A549 (cell line): ENCODE data around the gene TRIM54. TPM values are rescaled to one million over a fixed set of nuclear protein-coding genes. Genes with fewer than 3 reads are reported as not detected.

Experiments used
- ATAC-seq, 2 experiments: fragments of 200-7000 bp in 1 of 2; fragments of >200 bp in 1 of 2; cut with Nextera tagmentation in 1 of 2; cut with Tn5 transposase in 1 of 2; 3 replicates each; pipeline versions ENCODE4 v1.8.0 to v1.9.1; 2018 to 2020; ENCODE audit warnings: mild to moderate bottlenecking in 1 of 2, moderate library complexity in 1 of 2
- CTCF ChIA-PET: fragments of 300-600 bp; sonication (Branson Sonifier 250); formaldehyde crosslinking; extraction: SDS; loops from one replicate; lab custom pipeline; 2021; ENCODE audit warnings: antibody characterized with exemption, inconsistent platforms; lab: Yijun Ruan, JAX
- POLR2A ChIA-PET: fragments of 350-600 bp; formaldehyde crosslinking; extraction: SDS; loops from one replicate; lab custom pipeline; 2021; ENCODE audit warnings: antibody characterized with exemption, inconsistent platforms; lab: Yijun Ruan, JAX
- DNase-seq, 2 experiments: peaks; one replicate each; pipeline versions ENCODE4 v3.0.0 to v3.0.0-alpha.2; 2011 to 2016; ENCODE audit warnings: low read depth in 1 of 2, low spot score in 1 of 2
- FAIRE-seq: peaks from 2 replicates; lab custom pipeline; 2011; peaks lifted over from hg19 to GRCh38; lab: Jason Lieb, UNC
- H3K27ac ChIP-seq, 2 experiments: fragments of >200 bp; sonication (Bioruptor Twin); formaldehyde crosslinking; 3 replicates each; pipeline ENCODE4 v1.5.1; 2016 to 2017
- H3K4me1 ChIP-seq: fragments of >200 bp; sonication (Bioruptor Twin); formaldehyde crosslinking; 3 replicates; pipeline ENCODE4 v1.6.1; 2016
- H3K4me2 ChIP-seq: fragments of >200 bp; sonication (Bioruptor Twin); formaldehyde crosslinking; 3 replicates; pipeline ENCODE4 v1.6.1; 2016
- H3K4me3 ChIP-seq: fragments of >200 bp; sonication (Bioruptor Twin); formaldehyde crosslinking; 3 replicates; pipeline ENCODE4 v1.5.1; 2016
- H3K9me3 ChIP-seq: fragments of >200 bp; sonication (Bioruptor Twin); formaldehyde crosslinking; 3 replicates; pipeline ENCODE4 v1.6.1; 2016
- CBX8 ChIP-seq: fragments of 200-600 bp; sonication (generic); IDR thresholded peaks from 2 replicates; pipeline ENCODE4 v1.6.1; 2016
- CHD2 ChIP-seq: fragments of 150-350 bp; IDR thresholded peaks from 2 replicates; pipeline ENCODE4 v1.6.1; 2014; ENCODE audit warnings: low read length; ENCODE audit not compliant: partially characterized antibody
- CHD4 ChIP-seq: fragments of 200-600 bp; sonication (generic); IDR thresholded peaks from 2 replicates; pipeline ENCODE4 v1.6.1; 2016; ENCODE audit warnings: antibody characterized with exemption, mild to moderate bottlenecking, borderline replicate concordance
- FOSL2 ChIP-seq, 2 experiments: fragments of 450-650 bp in 1 of 2; fragments of >200 bp in 1 of 2; sonication (Bioruptor Twin) in 1 of 2; formaldehyde crosslinking; IDR thresholded peaks; 2 replicates each; pipeline versions ENCODE4 v1.5.0 to v1.6.1; 2016 to 2020; ENCODE audit warnings: mild to moderate bottlenecking in 1 of 2, moderate library complexity in 1 of 2
- HOXB13 ChIP-seq: fragments of 250-450 bp; sonication (Bioruptor Pico); IDR thresholded peaks from 2 replicates; pipeline ENCODE4 v1.5.0; 2020; ENCODE audit warnings: low read depth, mild to moderate bottlenecking, moderate library complexity
- PHF8 ChIP-seq: fragments of 200-600 bp; sonication (generic); IDR thresholded peaks from 2 replicates; pipeline ENCODE4 v1.6.1; 2016; ENCODE audit warnings: low read depth, mild to moderate bottlenecking, antibody characterized with exemption, moderate library complexity, borderline replicate concordance
- POLR2A ChIP-seq: IDR thresholded peaks from 2 replicates; pipeline ENCODE4 v1.6.1; 2012; ENCODE audit warnings: mild to moderate bottlenecking, low read length
- POLR2AphosphoS2 ChIP-seq: conservative IDR thresholded peaks from 2 replicates; pipeline ENCODE4 v1.6.1; 2012; ENCODE audit warnings: low read length, improper control_type of control experiment, inconsistent platforms
- RAD21 ChIP-seq, 2 experiments: fragments of >200 bp in 1 of 2; sonication (Bioruptor Twin) in 1 of 2; formaldehyde crosslinking in 1 of 2; IDR thresholded peaks in 1 of 2; conservative IDR thresholded peaks in 1 of 2; 2 replicates in 1 of 2; 3 replicates in 1 of 2; pipeline ENCODE4 v1.6.1; 2012 to 2018; ENCODE audit warnings: inconsistent platforms in 1 of 2
- RCOR1 ChIP-seq: fragments of 150-350 bp; IDR thresholded peaks from 2 replicates; pipeline ENCODE4 v1.6.1; 2014; ENCODE audit warnings: antibody characterized with exemption, low read length, low read depth
- RFX5 ChIP-seq: fragments of 450-650 bp; IDR thresholded peaks from 2 replicates; pipeline ENCODE4 v1.7.1; 2014; ENCODE audit warnings: antibody characterized with exemption, mild to moderate bottlenecking, moderate library complexity
- SMC3 ChIP-seq: fragments of >200 bp; sonication (Bioruptor Twin); formaldehyde crosslinking; IDR thresholded peaks from 3 replicates; pipeline ENCODE4 v1.6.1; 2018; ENCODE audit warnings: inconsistent platforms
- SREBF2 ChIP-seq: fragments of 450-650 bp; IDR thresholded peaks from 2 replicates; pipeline ENCODE4 v1.6.1; 2014; ENCODE audit warnings: mild to moderate bottlenecking, moderate library complexity
- TFCP2L1 ChIP-seq: fragments of 250-450 bp; sonication (Bioruptor Pico); IDR thresholded peaks from 2 replicates; pipeline ENCODE4 v1.5.0; 2021; ENCODE audit warnings: mild to moderate bottlenecking
- WGBS: methylation state at CpG from one replicate; pipeline ENCODE4 v1.1.6; 2017; ENCODE audit errors: missing lambda C conversion rate; 5-methylcytosine and 5-hydroxymethylcytosine counted together
- polyA plus RNA-seq, 4 experiments: library from polyadenylated mRNA; depleted of rRNA in 3 of 4; stranded (reverse); fragments of >200 nt; fragmentation: RNase III in 1 of 4; extraction: RNeasy Plus Mini Kit Qiagen cat#74134 plus additional on column Dnase treatment in 1 of 4; gene quantifications; 2 replicates in 3 of 4; 3 replicates in 1 of 4; pipeline ENCODE4 v1.2.3, GENCODE V29; 2011 to 2017
- TF ChIP-seq, protein P1 (sequence below): fragments of 450-650 bp; IDR thresholded peaks from 2 replicates; pipeline ENCODE4 v1.6.1; 2014; ENCODE audit warnings: antibody characterized with exemption
- TF ChIP-seq, protein P2 (sequence below): fragments of >200 bp; sonication (Bioruptor Twin); formaldehyde crosslinking; IDR thresholded peaks from 3 replicates; pipeline ENCODE4 v1.5.1; 2016
- TF ChIP-seq, protein P3 (sequence below): fragments of 150-350 bp; IDR thresholded peaks from 2 replicates; pipeline ENCODE4 v1.6.1; 2014; ENCODE audit warnings: low read depth, mild to moderate bottlenecking, low read length
- TF ChIP-seq, protein P4 (sequence below): fragments of 250-450 bp; sonication (Bioruptor Pico); IDR thresholded peaks from 2 replicates; pipeline ENCODE4 v1.5.0; 2021; ENCODE audit warnings: mild to moderate bottlenecking, moderate library complexity, borderline replicate concordance
- TF ChIP-seq, protein P5 (sequence below): fragments of 250-450 bp; sonication (Bioruptor Pico); IDR thresholded peaks from 2 replicates; pipeline ENCODE4 v1.5.0; 2020; ENCODE audit warnings: low read depth, mild to moderate bottlenecking, moderate library complexity
- TF ChIP-seq, protein P6 (sequence below): fragments of >200 bp; sonication (Bioruptor Twin); formaldehyde crosslinking; IDR thresholded peaks from 3 replicates; pipeline ENCODE4 v1.6.1; 2016
- TF ChIP-seq, protein P7 (sequence below): fragments of 200-600 bp; sonication (generic); IDR thresholded peaks from 2 replicates; pipeline ENCODE4 v1.6.1; 2016; ENCODE audit warnings: antibody characterized with exemption, mild to moderate bottlenecking, moderate library complexity
- TF ChIP-seq, protein P8 (sequence below): fragments of >200 bp; sonication (Bioruptor Twin); formaldehyde crosslinking; IDR thresholded peaks from 2 replicates; pipeline ENCODE4 v1.6.1; 2016

The TRIM54 gene
- polyA plus RNA-seq, 2 of the 4 experiments (the other 2 are of a cell fraction), result 0.13 to 0.14 TPM

DNA sequence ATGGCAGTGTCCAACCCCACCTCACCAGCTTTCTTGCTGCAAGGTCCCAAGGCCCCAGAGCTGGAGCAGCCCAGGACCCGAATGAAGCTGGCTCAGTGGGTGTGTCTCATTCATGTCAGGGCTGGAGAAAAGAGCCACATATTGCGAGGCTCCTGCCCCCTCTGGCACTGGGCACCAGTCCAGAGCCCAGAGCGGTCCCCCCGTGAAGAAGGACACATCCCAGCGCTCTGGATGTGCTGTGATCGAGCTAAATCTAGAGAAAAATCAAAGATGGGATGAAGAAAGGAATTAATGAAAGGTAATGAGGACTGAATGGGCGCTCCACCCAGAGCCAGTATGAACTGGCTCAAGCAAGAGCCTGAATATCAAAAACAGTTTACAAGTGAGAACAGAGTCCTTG is 53.9 kb downstream of the TRIM54 start:
- ATAC-seq, result no peak; a peak in 1 of 6 replicates
- Histone ChIP-seq H3K4me3 (no peak overlapping the region), H3K27ac (no peak overlapping the region), H3K9me3 (no peaks in the 10 kb centered on the region), H3K4me2 (no peak overlapping the region), H3K4me1 (no peaks in the 10 kb centered on the region)
- no peak for DNase-seq
- WGBS, result 95% methylated on average over 7 of the region's 7 CpGs
- ChIA-PET CTCF (interaction anchor here (1.1 to 5.6 kb wide), 6 partner anchors 8 to 34 kb away, joined by 3 to 25 read pairs (median 4); partner anchors contain the start of genes EIF2B4, MPV17 and SNX17), POLR2A (no interaction called here)
- no peak for FAIRE-seq
- TF ChIP-seq HOXB13 (CRISPR knock-in tag), result no peak
- TF ChIP-seq SMC3, result no peak
- no peak for TF ChIP-seq RFX5
- TF ChIP-seq, protein P1, sequence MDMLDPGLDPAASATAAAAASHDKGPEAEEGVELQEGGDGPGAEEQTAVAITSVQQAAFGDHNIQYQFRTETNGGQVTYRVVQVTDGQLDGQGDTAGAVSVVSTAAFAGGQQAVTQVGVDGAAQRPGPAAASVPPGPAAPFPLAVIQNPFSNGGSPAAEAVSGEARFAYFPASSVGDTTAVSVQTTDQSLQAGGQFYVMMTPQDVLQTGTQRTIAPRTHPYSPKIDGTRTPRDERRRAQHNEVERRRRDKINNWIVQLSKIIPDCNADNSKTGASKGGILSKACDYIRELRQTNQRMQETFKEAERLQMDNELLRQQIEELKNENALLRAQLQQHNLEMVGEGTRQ, result no peak
- no peak for TF ChIP-seq CHD4
- no peak for TF ChIP-seq PHF8
- TF ChIP-seq, protein P2, sequence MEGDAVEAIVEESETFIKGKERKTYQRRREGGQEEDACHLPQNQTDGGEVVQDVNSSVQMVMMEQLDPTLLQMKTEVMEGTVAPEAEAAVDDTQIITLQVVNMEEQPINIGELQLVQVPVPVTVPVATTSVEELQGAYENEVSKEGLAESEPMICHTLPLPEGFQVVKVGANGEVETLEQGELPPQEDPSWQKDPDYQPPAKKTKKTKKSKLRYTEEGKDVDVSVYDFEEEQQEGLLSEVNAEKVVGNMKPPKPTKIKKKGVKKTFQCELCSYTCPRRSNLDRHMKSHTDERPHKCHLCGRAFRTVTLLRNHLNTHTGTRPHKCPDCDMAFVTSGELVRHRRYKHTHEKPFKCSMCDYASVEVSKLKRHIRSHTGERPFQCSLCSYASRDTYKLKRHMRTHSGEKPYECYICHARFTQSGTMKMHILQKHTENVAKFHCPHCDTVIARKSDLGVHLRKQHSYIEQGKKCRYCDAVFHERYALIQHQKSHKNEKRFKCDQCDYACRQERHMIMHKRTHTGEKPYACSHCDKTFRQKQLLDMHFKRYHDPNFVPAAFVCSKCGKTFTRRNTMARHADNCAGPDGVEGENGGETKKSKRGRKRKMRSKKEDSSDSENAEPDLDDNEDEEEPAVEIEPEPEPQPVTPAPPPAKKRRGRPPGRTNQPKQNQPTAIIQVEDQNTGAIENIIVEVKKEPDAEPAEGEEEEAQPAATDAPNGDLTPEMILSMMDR, result no peak
- TF ChIP-seq, protein P3, sequence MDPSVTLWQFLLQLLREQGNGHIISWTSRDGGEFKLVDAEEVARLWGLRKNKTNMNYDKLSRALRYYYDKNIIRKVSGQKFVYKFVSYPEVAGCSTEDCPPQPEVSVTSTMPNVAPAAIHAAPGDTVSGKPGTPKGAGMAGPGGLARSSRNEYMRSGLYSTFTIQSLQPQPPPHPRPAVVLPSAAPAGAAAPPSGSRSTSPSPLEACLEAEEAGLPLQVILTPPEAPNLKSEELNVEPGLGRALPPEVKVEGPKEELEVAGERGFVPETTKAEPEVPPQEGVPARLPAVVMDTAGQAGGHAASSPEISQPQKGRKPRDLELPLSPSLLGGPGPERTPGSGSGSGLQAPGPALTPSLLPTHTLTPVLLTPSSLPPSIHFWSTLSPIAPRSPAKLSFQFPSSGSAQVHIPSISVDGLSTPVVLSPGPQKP, result no peak
- TF ChIP-seq CBX8, result no peak
- no peak for TF ChIP-seq RAD21 (conservative IDR thresholded peaks at IDR 0.05 in 1 of 2, IDR thresholded peaks at IDR 0.05 in 1 of 2)
- TF ChIP-seq RCOR1, result no peak
- TF ChIP-seq, protein P4, sequence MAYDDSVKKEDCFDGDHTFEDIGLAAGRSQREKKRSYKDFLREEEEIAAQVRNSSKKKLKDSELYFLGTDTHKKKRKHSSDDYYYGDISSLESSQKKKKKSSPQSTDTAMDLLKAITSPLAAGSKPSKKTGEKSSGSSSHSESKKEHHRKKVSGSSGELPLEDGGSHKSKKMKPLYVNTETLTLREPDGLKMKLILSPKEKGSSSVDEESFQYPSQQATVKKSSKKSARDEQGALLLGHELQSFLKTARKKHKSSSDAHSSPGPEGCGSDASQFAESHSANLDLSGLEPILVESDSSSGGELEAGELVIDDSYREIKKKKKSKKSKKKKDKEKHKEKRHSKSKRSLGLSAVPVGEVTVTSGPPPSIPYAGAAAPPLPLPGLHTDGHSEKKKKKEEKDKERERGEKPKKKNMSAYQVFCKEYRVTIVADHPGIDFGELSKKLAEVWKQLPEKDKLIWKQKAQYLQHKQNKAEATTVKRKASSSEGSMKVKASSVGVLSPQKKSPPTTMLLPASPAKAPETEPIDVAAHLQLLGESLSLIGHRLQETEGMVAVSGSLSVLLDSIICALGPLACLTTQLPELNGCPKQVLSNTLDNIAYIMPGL (CRISPR knock-in tag), result no peak

DNA sequence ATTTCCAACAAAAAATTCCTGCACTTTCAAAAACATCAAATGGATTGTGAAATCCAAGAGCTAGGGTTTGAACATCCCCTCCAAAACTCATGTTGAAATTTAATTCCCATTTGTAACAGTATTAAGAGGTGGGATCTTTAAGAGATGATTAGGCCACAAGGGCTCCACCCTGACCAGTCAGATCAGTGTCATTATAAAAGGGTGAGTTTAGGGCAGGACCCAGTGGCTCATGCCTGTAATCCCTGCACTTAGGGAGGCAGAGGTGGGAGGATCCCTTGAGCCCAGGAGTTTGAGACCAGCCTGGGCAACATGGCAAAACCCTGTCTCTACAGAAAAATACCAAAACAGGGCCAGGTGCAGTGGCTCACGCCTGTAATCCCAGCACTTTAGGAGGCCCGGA is 65.4 kb downstream of the TRIM54 start:
- Histone ChIP-seq H3K4me2 (no peak overlapping the region), H3K4me3 (no peak overlapping the region), H3K27ac (no peak overlapping the region), H3K4me1 (no peaks in the 10 kb centered on the region), H3K9me3 (no peaks in the 10 kb centered on the region)
- 100% methylated on average over 2 of the region's 2 CpGs for WGBS
- DNase-seq (no peak), ATAC-seq (no peak; a peak in 1 of 6 replicates), FAIRE-seq (no peak)
- POLR2A ChIA-PET, result interaction anchor here (1.3 kb wide), 1 partner anchor 9 kb away, joined by 6 read pairs; the partner anchor contains the start of gene GTF3C2
- CTCF ChIA-PET, result interaction anchor here (0.7 to 1.8 kb wide), 3 partner anchors 8 to 24 kb away, joined by 3 to 5 read pairs (median 5); partner anchors contain the start of genes GTF3C2 and MPV17
- TF ChIP-seq FOSL2 (IDR thresholded peaks at IDR 0.05) (no peak), FOSL2 (CRISPR knock-in tag; IDR thresholded peaks at IDR 0.05) (no peak), TFCP2L1 (CRISPR knock-in tag) (no peak), POLR2AphosphoS2 (no peak), POLR2A (no peak), SREBF2 (no peak), RFX5 (no peak), CHD2 (no peak)
- TF ChIP-seq, protein P5, sequence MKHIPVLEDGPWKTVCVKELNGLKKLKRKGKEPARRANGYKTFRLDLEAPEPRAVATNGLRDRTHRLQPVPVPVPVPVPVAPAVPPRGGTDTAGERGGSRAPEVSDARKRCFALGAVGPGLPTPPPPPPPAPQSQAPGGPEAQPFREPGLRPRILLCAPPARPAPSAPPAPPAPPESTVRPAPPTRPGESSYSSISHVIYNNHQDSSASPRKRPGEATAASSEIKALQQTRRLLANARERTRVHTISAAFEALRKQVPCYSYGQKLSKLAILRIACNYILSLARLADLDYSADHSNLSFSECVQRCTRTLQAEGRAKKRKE, result no peak
- TF ChIP-seq, protein P6, sequence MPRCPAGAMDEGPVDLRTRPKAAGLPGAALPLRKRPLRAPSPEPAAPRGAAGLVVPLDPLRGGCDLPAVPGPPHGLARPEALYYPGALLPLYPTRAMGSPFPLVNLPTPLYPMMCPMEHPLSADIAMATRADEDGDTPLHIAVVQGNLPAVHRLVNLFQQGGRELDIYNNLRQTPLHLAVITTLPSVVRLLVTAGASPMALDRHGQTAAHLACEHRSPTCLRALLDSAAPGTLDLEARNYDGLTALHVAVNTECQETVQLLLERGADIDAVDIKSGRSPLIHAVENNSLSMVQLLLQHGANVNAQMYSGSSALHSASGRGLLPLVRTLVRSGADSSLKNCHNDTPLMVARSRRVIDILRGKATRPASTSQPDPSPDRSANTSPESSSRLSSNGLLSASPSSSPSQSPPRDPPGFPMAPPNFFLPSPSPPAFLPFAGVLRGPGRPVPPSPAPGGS, result no peak
- TF ChIP-seq, protein P7, sequence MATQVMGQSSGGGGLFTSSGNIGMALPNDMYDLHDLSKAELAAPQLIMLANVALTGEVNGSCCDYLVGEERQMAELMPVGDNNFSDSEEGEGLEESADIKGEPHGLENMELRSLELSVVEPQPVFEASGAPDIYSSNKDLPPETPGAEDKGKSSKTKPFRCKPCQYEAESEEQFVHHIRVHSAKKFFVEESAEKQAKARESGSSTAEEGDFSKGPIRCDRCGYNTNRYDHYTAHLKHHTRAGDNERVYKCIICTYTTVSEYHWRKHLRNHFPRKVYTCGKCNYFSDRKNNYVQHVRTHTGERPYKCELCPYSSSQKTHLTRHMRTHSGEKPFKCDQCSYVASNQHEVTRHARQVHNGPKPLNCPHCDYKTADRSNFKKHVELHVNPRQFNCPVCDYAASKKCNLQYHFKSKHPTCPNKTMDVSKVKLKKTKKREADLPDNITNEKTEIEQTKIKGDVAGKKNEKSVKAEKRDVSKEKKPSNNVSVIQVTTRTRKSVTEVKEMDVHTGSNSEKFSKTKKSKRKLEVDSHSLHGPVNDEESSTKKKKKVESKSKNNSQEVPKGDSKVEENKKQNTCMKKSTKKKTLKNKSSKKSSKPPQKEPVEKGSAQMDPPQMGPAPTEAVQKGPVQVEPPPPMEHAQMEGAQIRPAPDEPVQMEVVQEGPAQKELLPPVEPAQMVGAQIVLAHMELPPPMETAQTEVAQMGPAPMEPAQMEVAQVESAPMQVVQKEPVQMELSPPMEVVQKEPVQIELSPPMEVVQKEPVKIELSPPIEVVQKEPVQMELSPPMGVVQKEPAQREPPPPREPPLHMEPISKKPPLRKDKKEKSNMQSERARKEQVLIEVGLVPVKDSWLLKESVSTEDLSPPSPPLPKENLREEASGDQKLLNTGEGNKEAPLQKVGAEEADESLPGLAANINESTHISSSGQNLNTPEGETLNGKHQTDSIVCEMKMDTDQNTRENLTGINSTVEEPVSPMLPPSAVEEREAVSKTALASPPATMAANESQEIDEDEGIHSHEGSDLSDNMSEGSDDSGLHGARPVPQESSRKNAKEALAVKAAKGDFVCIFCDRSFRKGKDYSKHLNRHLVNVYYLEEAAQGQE, result no peak
- TF ChIP-seq, protein P8, sequence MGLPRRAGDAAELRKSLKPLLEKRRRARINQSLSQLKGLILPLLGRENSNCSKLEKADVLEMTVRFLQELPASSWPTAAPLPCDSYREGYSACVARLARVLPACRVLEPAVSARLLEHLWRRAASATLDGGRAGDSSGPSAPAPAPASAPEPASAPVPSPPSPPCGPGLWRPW, result no peak
- TF ChIP-seq, protein P3, result no peak
